Vagina (tissue), 2 donors: ENCODE data around the gene NR4A1.

Source experiments
- CTCF ChIP-seq, 3 experiments: fragments of 450-650 bp in 2 of 3; fragments of 200-600 bp in 1 of 3; sonication (generic) in 1 of 3; IDR thresholded peaks; one replicate each; pipeline ENCODE4 v1.5.1; 2017 to 2019; ENCODE audit warnings: antibody characterized with exemption in 3 of 3, mild to moderate bottlenecking in 2 of 3, moderate library complexity in 2 of 3
- POLR2AphosphoS5 ChIP-seq, 2 donors: sonication (generic); formaldehyde crosslinking; IDR thresholded peaks; one replicate each; pipeline ENCODE4 v1.9.0; 2017; ENCODE audit warnings: antibody characterized with exemption in 2 of 2, mild to moderate bottlenecking in 2 of 2, low read depth in 1 of 2; ENCODE audit not compliant: insufficient read depth in 1 of 2

GRCh38 chr12:52079576-52080402 is 28.5 kb downstream of the NR4A1 start, which contains the start of gene SMIM41:
- TF ChIP-seq CTCF (IDR thresholded peaks at IDR 0.05) (no peak), POLR2AphosphoS5 (IDR thresholded peaks at IDR 0.05; ENCODE audit: insufficient read depth in 1 of 2, low read depth in 1 of 2) (no peak)
